HepG2 (cell line): ENCODE measurements around the gene ARFGEF2. TPM values are rescaled to one million over a fixed set of nuclear protein-coding genes. Genes with fewer than 3 reads are reported as not detected.

Experiments used
- DPF2 ChIP-seq: sonication (generic); formaldehyde crosslinking; IDR thresholded peaks from 2 replicates; pipeline ENCODE4 v1.4.0; 2020; ENCODE audit warnings: mild to moderate bottlenecking, low read depth, missing genetic modification reagents, borderline replicate concordance
- HDAC6 ChIP-seq: fragments of 200-600 bp; sonication (generic); IDR thresholded peaks from 2 replicates; pipeline ENCODE4 v1.7.0; 2017; ENCODE audit warnings: mild to moderate bottlenecking, antibody characterized with exemption, low read length, low read depth
- HNF4G ChIP-seq, 2 experiments: sonication (generic) in 1 of 2; formaldehyde crosslinking in 1 of 2; IDR thresholded peaks; 2 replicates each; pipeline versions ENCODE4 v1.4.0 to v1.6.1; 2011 to 2020; ENCODE audit warnings: borderline replicate concordance in 2 of 2, low read depth in 2 of 2, mild to moderate bottlenecking in 2 of 2, low read length in 1 of 2, missing genetic modification reagents in 1 of 2, moderate library complexity in 1 of 2
- ISL2 ChIP-seq: sonication (generic); formaldehyde crosslinking; IDR thresholded peaks from 2 replicates; pipeline ENCODE4 v1.5.0; 2020; ENCODE audit warnings: missing genetic modification reagents
- MED13 ChIP-seq: sonication (generic); formaldehyde crosslinking; IDR thresholded peaks from 2 replicates; pipeline ENCODE4 v1.5.0; 2020; ENCODE audit warnings: missing genetic modification reagents
- PHF8 ChIP-seq: sonication (generic); formaldehyde crosslinking; IDR thresholded peaks from 2 replicates; pipeline ENCODE4 v1.5.0; 2020; ENCODE audit warnings: missing genetic modification reagents
- PITX1 ChIP-seq: sonication (generic); formaldehyde crosslinking; IDR thresholded peaks from 2 replicates; pipeline ENCODE4 v1.5.1; 2020; ENCODE audit warnings: mild to moderate bottlenecking, missing genetic modification reagents
- SP140L ChIP-seq: sonication (generic); formaldehyde crosslinking; IDR thresholded peaks from 2 replicates; pipeline ENCODE4 v1.4.0; 2020; ENCODE audit warnings: missing genetic modification reagents, borderline replicate concordance
- TCF12 ChIP-seq, 2 experiments: fragments of 450-650 bp in 1 of 2; sonication (generic) in 1 of 2; formaldehyde crosslinking in 1 of 2; IDR thresholded peaks; 2 replicates each; pipeline versions ENCODE4 v1.6.1 to v1.8.0; 2017 to 2022; ENCODE audit warnings: antibody characterized with exemption in 1 of 2, mild to moderate bottlenecking in 1 of 2, missing genetic modification reagents in 1 of 2, moderate library complexity in 1 of 2
- ZBTB26 ChIP-seq: IDR thresholded peaks from 2 replicates; pipeline ENCODE4 v1.6.1; 2016; ENCODE audit warnings: missing compliant biosample characterization, missing genetic modification reagents, borderline replicate concordance
- ZFP37 ChIP-seq: sonication (generic); formaldehyde crosslinking; IDR thresholded peaks from 2 replicates; pipeline ENCODE4 v1.4.0; 2020; ENCODE audit warnings: missing genetic modification reagents, borderline replicate concordance
- ZIK1 ChIP-seq: sonication (generic); formaldehyde crosslinking; IDR thresholded peaks from 2 replicates; pipeline ENCODE4 v1.5.0; 2020; ENCODE audit warnings: mild to moderate bottlenecking, low read depth, missing genetic modification reagents, borderline replicate concordance
- ZNF205 ChIP-seq: IDR thresholded peaks from 2 replicates; pipeline ENCODE4 v1.6.1; 2018; ENCODE audit warnings: missing biosample characterization, missing genetic modification reagents
- ZNF414 ChIP-seq: sonication (generic); formaldehyde crosslinking; IDR thresholded peaks from 2 replicates; pipeline ENCODE4 v1.5.0; 2020; ENCODE audit warnings: missing genetic modification reagents
- ZNF430 ChIP-seq: sonication (generic); formaldehyde crosslinking; IDR thresholded peaks from 2 replicates; pipeline ENCODE4 v1.9.0; 2021; ENCODE audit warnings: mild to moderate bottlenecking, missing genetic modification reagents
- ZNF607 ChIP-seq: sonication (generic); formaldehyde crosslinking; IDR thresholded peaks from 2 replicates; pipeline ENCODE4 v1.5.1; 2020; ENCODE audit warnings: missing genetic modification reagents, mild to moderate bottlenecking, borderline replicate concordance
- ZNF629 ChIP-seq: sonication (generic); formaldehyde crosslinking; conservative IDR thresholded peaks from 2 replicates; pipeline ENCODE4 v1.5.0; 2020; ENCODE audit warnings: missing genetic modification reagents
- ZNF652 ChIP-seq: IDR thresholded peaks from 2 replicates; pipeline ENCODE4 v1.6.1; 2016; ENCODE audit warnings: low read depth, borderline replicate concordance
- ZNF839 ChIP-seq: sonication (generic); formaldehyde crosslinking; IDR thresholded peaks from 2 replicates; pipeline ENCODE4 v1.4.0; 2020; ENCODE audit warnings: missing genetic modification reagents, mild to moderate bottlenecking, borderline replicate concordance
- polyA plus RNA-seq, 8 experiments: library from polyadenylated mRNA; depleted of rRNA in 3 of 8; stranded (reverse) in 7 of 8; unstranded in 1 of 8; fragments of >200 nt; fragmentation: Illumina TruSeq in 4 of 8; extraction: Trizol in 4 of 8; gene quantifications; 2 replicates each; pipeline versions ENCODE4 v1.2.1 to v1.2.3, GENCODE V29; 2011 to 2016; ENCODE audit warnings: low read depth in 4 of 8, missing spikeins in 1 of 8, mixed read lengths in 1 of 8; ENCODE audit not compliant: insufficient read depth in 1 of 8
- total RNA-seq, 5 experiments: library from RNA; depleted of rRNA; stranded (reverse); fragments of >200 nt; fragmentation: Illumina TruSeq; extraction: Trizol; gene quantifications; 2 replicates each; pipeline ENCODE4 v1.2.3, GENCODE V29; 2016; ENCODE audit warnings: low read depth in 1 of 5
- TF ChIP-seq, protein P1 (sequence below): sonication (generic); formaldehyde crosslinking; IDR thresholded peaks from 2 replicates; pipeline ENCODE4 v1.4.0; 2020; ENCODE audit warnings: mild to moderate bottlenecking, missing genetic modification reagents, borderline replicate concordance
- TF ChIP-seq, protein P2 (sequence below): sonication (generic); formaldehyde crosslinking; IDR thresholded peaks from 2 replicates; pipeline ENCODE4 v1.5.1; 2020; ENCODE audit warnings: missing genetic modification reagents, mild to moderate bottlenecking, borderline replicate concordance
- TF ChIP-seq, protein P3 (sequence below): sonication (generic); formaldehyde crosslinking; IDR thresholded peaks from 2 replicates; pipeline ENCODE4 v1.4.0; 2020; ENCODE audit warnings: missing genetic modification reagents, mild to moderate bottlenecking, borderline replicate concordance

Gene ARFGEF2
- total and polyA plus RNA-seq, 2 of the 13 experiments (the other 11 are each of a cell fraction or from before 2014, with no cell fraction given), result 44.0 to 60.8 TPM

GRCh38 chr20:49045440-49046086, 124.1 kb downstream of the ARFGEF2 start (continued):
- TF ChIP-seq DPF2 (CRISPR knock-in tag) (no peak), HDAC6 (no peak), ZFP37 (CRISPR knock-in tag) (no peak), ISL2 (CRISPR knock-in tag) (no peak), ZIK1 (CRISPR knock-in tag) (no peak), MED13 (CRISPR knock-in tag) (no peak), ZNF839 (0 out of 2 replicates have a peak, but pooled peaks have one; percentile 44), ZBTB26 (CRISPR knock-in tag) (no peak), PHF8 (CRISPR knock-in tag) (no peak), ZNF205 (CRISPR knock-in tag) (no peak; the same call in 1 of the 2 replicates), SP140L (CRISPR knock-in tag) (no peak), ZNF652 (CRISPR knock-in tag) (no peak), ZNF414 (CRISPR knock-in tag) (peak; percentile 9; the same call in 1 of the 2 replicates), ZNF430 (CRISPR knock-in tag) (no peak), ZNF629 (CRISPR knock-in tag) (no peak; the same call in 1 of the 2 replicates), ZNF607 (CRISPR knock-in tag) (no peak), PITX1 (CRISPR knock-in tag) (no peak), HNF4G (IDR thresholded peaks at IDR 0.05; ENCODE audit: borderline replicate concordance, low read depth, low read length) (no peak), HNF4G (CRISPR knock-in tag; IDR thresholded peaks at IDR 0.05; ENCODE audit: borderline replicate concordance, low read depth) (no peak), TCF12 (IDR thresholded peaks at IDR 0.05) (no peak), TCF12 (CRISPR knock-in tag; IDR thresholded peaks at IDR 0.05) (peak; percentile 22; the same call in 1 of the 2 replicates)
- TF ChIP-seq, protein P1, sequence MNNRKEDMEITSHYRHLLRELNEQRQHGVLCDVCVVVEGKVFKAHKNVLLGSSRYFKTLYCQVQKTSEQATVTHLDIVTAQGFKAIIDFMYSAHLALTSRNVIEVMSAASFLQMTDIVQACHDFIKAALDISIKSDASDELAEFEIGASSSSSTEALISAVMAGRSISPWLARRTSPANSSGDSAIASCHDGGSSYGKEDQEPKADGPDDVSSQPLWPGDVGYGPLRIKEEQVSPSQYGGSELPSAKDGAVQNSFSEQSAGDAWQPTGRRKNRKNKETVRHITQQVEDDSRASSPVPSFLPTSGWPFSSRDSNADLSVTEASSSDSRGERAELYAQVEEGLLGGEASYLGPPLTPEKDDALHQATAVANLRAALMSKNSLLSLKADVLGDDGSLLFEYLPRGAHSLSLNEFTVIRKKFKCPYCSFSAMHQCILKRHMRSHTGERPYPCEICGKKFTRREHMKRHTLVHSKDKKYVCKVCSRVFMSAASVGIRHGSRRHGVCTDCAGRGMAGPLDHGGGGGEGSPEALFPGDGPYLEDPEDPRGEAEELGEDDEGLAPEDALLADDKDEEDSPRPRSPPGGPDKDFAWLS (CRISPR knock-in tag), result peak; percentile 28; the same call in 1 of the 2 replicates
- TF ChIP-seq, protein P2, sequence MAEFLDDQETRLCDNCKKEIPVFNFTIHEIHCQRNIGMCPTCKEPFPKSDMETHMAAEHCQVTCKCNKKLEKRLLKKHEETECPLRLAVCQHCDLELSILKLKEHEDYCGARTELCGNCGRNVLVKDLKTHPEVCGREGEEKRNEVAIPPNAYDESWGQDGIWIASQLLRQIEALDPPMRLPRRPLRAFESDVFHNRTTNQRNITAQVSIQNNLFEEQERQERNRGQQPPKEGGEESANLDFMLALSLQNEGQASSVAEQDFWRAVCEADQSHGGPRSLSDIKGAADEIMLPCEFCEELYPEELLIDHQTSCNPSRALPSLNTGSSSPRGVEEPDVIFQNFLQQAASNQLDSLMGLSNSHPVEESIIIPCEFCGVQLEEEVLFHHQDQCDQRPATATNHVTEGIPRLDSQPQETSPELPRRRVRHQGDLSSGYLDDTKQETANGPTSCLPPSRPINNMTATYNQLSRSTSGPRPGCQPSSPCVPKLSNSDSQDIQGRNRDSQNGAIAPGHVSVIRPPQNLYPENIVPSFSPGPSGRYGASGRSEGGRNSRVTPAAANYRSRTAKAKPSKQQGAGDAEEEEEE (CRISPR knock-in tag), result peak; percentile 90
- TF ChIP-seq, protein P3, sequence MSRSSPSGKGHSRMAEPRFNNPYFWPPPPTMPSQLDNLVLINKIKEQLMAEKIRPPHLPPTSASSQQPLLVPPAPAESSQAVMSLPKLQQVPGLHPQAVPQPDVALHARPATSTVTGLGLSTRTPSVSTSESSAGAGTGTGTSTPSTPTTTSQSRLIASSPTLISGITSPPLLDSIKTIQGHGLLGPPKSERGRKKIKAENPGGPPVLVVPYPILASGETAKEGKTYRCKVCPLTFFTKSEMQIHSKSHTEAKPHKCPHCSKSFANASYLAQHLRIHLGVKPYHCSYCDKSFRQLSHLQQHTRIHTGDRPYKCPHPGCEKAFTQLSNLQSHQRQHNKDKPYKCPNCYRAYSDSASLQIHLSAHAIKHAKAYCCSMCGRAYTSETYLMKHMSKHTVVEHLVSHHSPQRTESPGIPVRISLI (CRISPR knock-in tag), result no peak
